Esophagus squamous epithelium (tissue), 5 donors: ENCODE data around the gene ABCA8. TPM values are rescaled to one million over a fixed set of nuclear protein-coding genes. Genes with fewer than 3 reads are reported as not detected.

ENCODE experiments used
- DNase-seq: peaks from one replicate; lab custom pipeline; 2025; lab: John Stamatoyannopoulos, UW
- H3K27ac ChIP-seq, 4 donors: fragments of 200-600 bp; sonication (generic); one replicate each; pipeline ENCODE4 v1.5.1; 2016 to 2019; ENCODE audit warnings: mild to moderate bottlenecking in 1 of 4
- H3K27me3 ChIP-seq, 4 donors: fragments of 200-600 bp; sonication (generic); 1 replicate in 3 of 4; 2 replicates in 1 of 4; pipeline versions ENCODE4 v1.5.1 to v1.6.0; 2017 to 2021; ENCODE audit warnings: antibody characterized with exemption in 1 of 4
- H3K36me3 ChIP-seq, 3 donors: fragments of 200-600 bp; sonication (generic); one replicate each; pipeline ENCODE4 v1.5.1; 2016 to 2019
- H3K4me1 ChIP-seq, 3 donors: fragments of 200-600 bp; sonication (generic); one replicate each; pipeline ENCODE4 v1.5.1; 2017 to 2019
- H3K4me3 ChIP-seq, 4 donors: fragments of 200-600 bp; sonication (generic); 1 replicate in 3 of 4; 2 replicates in 1 of 4; pipeline ENCODE4 v1.5.1; 2016 to 2019; ENCODE audit warnings: mild to moderate bottlenecking in 2 of 4, moderate library complexity in 1 of 4
- H3K9me3 ChIP-seq, 3 donors: fragments of 200-600 bp; sonication (generic); one replicate each; pipeline ENCODE4 v1.5.1; 2016 to 2019
- POLR2A ChIP-seq, 4 donors: fragments of 450-650 bp; IDR thresholded peaks; one replicate each; pipeline ENCODE4 v1.6.1; 2017; ENCODE audit warnings: antibody characterized with exemption in 4 of 4, mild to moderate bottlenecking in 4 of 4, moderate library complexity in 3 of 4
- WGBS, 2 donors: methylation state at CpG; one replicate each; pipeline ENCODE4 v1.1.5; 2018; 5-methylcytosine and 5-hydroxymethylcytosine counted together
- intact Hi-C: fragments of 100-400 bp; cut with DNase I; formaldehyde crosslinking; loops from one replicate; pipeline ENCODE4 v1.15.0; 2022
- total RNA-seq, 4 donors: library from RNA; depleted of rRNA; stranded (reverse); fragments of >200 nt; gene quantifications; one replicate each; pipeline ENCODE4 v1.1.0, GENCODE V29; 2016
- TF ChIP-seq, protein P1 (sequence below), 6 experiments: fragments of 450-650 bp in 4 of 6; fragments of 200-600 bp in 2 of 6; sonication (generic) in 2 of 6; IDR thresholded peaks; one replicate each; pipeline ENCODE4 v1.5.1; 2016 to 2019; ENCODE audit warnings: antibody characterized with exemption in 6 of 6, mild to moderate bottlenecking in 4 of 6, moderate library complexity in 4 of 6
- donor health status: DM: yes; HTN: yes; CAD: no.

ABCA8 gene
- total RNA-seq, 4 donors from 2014 or later, result 1.5 to 30.5 (median 7.3) TPM

DNA sequence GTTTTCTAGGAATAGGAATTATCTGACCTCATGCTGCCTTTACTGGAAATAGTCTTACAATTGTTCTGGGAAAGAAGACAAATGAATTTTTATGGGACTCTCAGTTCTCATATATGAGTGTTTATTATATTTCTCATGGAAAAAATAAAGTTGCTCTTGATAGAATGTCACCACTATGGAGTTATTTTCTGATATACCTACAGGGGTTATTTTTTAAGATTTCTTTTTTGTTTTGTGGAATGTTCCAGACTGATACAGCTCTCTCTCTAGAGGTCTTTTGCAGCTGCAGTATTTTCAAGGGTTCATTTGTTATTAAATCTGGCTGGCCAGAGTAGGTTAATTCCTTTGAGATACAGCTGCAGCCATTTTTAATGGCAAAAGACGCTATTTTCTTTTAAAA, 100.7 kb downstream of the ABCA8 start:
- no peak for DNase-seq
- peaks cover 0 to 13% (median 4%) of the 10 kb centered on the region in 3 donors for H3K4me1 ChIP-seq
- TF ChIP-seq, protein P1, sequence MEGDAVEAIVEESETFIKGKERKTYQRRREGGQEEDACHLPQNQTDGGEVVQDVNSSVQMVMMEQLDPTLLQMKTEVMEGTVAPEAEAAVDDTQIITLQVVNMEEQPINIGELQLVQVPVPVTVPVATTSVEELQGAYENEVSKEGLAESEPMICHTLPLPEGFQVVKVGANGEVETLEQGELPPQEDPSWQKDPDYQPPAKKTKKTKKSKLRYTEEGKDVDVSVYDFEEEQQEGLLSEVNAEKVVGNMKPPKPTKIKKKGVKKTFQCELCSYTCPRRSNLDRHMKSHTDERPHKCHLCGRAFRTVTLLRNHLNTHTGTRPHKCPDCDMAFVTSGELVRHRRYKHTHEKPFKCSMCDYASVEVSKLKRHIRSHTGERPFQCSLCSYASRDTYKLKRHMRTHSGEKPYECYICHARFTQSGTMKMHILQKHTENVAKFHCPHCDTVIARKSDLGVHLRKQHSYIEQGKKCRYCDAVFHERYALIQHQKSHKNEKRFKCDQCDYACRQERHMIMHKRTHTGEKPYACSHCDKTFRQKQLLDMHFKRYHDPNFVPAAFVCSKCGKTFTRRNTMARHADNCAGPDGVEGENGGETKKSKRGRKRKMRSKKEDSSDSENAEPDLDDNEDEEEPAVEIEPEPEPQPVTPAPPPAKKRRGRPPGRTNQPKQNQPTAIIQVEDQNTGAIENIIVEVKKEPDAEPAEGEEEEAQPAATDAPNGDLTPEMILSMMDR (IDR thresholded peaks at IDR 0.05), result no peak
- TF ChIP-seq POLR2A (IDR thresholded peaks at IDR 0.05), result no peak
- WGBS, 2 donors, result 62 to 76% methylated on average over 1 of the region's 1 CpG
- intact Hi-C loops, result no loop called here
- H3K9me3 ChIP-seq, result peaks cover 0 to 10% (median 0%) of the 10 kb centered on the region in 3 donors
- H3K4me3 ChIP-seq, result no peak overlapping the region
- H3K27me3 ChIP-seq, result no peaks in the 10 kb centered on the region
- no peak overlapping the region for H3K27ac ChIP-seq
- no peaks in the 10 kb centered on the region for H3K36me3 ChIP-seq

DNA sequence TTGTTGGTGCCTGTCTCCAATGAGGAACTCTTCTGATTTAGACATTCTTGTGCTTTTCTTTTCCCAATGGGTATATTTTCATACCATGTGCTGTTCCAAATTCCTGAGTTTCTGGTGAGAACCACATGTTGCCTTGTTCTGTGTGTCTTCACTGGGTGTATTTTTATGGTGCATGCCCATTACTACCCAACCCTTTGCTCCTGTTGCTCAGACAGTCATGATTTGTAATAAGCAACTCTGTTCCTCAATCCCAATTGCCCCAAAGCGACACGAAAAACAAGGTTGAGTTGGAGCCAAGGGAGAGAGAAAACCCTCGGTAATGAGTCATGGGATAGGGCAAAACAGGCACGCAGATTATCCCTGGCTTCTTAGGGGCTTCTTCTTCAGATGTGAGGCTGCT, 101.8 kb downstream of the ABCA8 start:
- TF ChIP-seq, protein P1 (IDR thresholded peaks at IDR 0.05), result no peak
- TF ChIP-seq POLR2A (IDR thresholded peaks at IDR 0.05), result no peak
- Histone ChIP-seq H3K36me3 (no peaks in the 10 kb centered on the region), H3K27me3 (no peaks in the 10 kb centered on the region), H3K4me3 (no peak overlapping the region), H3K27ac (no peak overlapping the region), H3K4me1 (peaks cover 0 to 13% (median 4%) of the 10 kb centered on the region in 3 donors), H3K9me3 (peaks cover 0 to 3% (median 0%) of the 10 kb centered on the region in 3 donors)
- 42 to 50% methylated on average over 2 to 4 of the region's 4 CpGs for WGBS, 2 donors
- intact Hi-C loops, result no loop called here
- no peak for DNase-seq

DNA sequence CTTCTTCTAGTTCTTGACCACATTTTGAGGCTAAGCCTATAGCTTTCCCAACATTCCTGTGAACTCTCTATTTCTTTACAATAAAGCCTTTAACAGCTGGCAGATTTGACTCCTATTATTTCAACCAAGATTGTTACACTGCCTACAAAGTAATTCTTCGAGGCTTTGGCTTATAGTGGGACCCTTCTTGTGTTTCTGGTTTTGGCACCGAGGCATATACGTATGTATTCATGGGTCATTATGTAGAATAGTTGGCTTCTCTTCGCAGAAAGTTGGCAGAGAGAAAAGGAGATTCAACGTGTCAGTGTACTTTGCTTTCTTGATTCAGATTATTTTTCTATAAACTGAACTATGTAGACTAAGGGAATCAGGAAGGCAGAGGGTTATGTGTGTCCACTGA, 102.2 kb downstream of the ABCA8 start:
- intact Hi-C loops, result no loop called here
- no peak overlapping the region for H3K4me3 ChIP-seq
- no peak overlapping the region for H3K27ac ChIP-seq
- no peaks in the 10 kb centered on the region for H3K9me3 ChIP-seq
- no peaks in the 10 kb centered on the region for H3K36me3 ChIP-seq
- WGBS, 2 donors, result 68 to 77% methylated on average over 5 of the region's 5 CpGs
- H3K4me1 ChIP-seq, result peaks cover 0 to 13% (median 4%) of the 10 kb centered on the region in 3 donors
- no peaks in the 10 kb centered on the region for H3K27me3 ChIP-seq
- no peak for DNase-seq
- TF ChIP-seq POLR2A (IDR thresholded peaks at IDR 0.05), result no peak
- TF ChIP-seq, protein P1 (IDR thresholded peaks at IDR 0.05), result no peak

DNA sequence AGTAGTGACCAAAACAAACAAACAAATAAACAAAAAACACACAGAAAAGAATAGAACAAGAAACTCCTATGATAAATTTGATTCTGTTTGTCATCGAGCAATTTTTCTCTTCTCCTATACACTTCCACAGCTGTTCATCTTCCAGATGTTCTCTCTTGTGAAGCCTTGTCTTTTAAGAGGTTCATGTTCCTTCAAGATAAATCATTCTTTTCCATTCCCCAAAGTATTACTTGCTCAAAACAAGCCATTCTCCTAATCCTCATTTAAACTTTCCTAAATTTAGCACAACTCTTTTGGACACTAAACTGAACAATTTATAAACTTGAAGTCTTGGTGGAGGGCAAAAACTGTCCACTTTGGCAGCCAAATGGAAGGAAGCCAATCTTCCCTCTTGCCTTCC, 103.3 kb downstream of the ABCA8 start:
- Histone ChIP-seq H3K9me3 (no peaks in the 10 kb centered on the region), H3K27me3 (no peaks in the 10 kb centered on the region), H3K27ac (no peak overlapping the region), H3K4me3 (no peak overlapping the region), H3K4me1 (peaks cover 0 to 13% (median 4%) of the 10 kb centered on the region in 3 donors), H3K36me3 (no peaks in the 10 kb centered on the region)
- WGBS, 2 donors, result 75 to 78% methylated on average over 1 of the region's 1 CpG
- intact Hi-C loops, result no loop called here
- TF ChIP-seq, protein P1 (IDR thresholded peaks at IDR 0.05), result no peak
- no peak for TF ChIP-seq POLR2A (IDR thresholded peaks at IDR 0.05)
- no peak for DNase-seq

DNA sequence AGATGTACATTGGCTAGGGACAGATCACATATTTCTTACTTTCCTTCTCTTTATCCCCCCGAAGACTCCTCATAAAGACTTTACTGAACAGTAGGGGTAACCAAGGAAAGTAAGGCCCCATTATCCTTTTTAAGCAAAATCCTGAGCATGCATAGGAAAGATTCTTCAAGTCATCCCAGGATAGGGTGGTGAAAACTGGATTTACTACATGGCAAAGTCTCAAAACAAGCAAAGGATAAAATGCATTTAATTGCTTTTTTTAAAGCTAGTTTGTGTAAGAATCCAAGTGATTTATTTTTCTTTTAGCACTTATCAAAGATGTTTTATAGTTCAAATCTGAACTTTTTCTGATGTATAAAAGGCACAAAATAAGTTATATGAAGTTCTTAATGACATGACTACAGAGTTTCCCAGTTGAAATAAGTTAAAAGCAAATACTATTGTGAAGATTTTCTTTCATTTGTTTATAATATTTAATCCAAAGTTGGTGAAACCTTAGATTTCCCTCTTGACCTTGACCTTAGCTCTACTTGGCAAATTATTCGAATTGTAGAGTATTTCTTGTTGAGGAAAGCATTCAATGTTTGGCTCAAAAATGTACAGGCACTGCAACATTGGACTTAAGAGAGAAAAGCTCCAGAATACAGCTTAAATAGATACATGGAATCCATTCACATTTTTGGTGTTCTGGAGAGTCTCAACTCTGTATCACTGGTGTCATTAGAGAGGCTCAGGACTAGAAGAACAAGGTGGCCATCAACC, 104.3 kb downstream of the ABCA8 start:
- intact Hi-C loops, result no loop called here
- Histone ChIP-seq H3K4me3 (no peak overlapping the region), H3K4me1 (peaks cover 0 to 13% (median 4%) of the 10 kb centered on the region in 3 donors), H3K36me3 (no peaks in the 10 kb centered on the region), H3K27me3 (no peaks in the 10 kb centered on the region), H3K9me3 (no peaks in the 10 kb centered on the region), H3K27ac (no peak overlapping the region)
- no peak for DNase-seq
- no peak for TF ChIP-seq POLR2A (IDR thresholded peaks at IDR 0.05)
- TF ChIP-seq, protein P1 (IDR thresholded peaks at IDR 0.05), result no peak
- 45 to 48% methylated on average over 2 of the region's 2 CpGs for WGBS, 2 donors
